Hepatic stellate cell (primary cell): Measurements from ENCODE around the gene RELL1.

Source experiments
- DNase-seq: peaks from one replicate; pipeline ENCODE4 v3.0.0; 2011; ENCODE audit warnings: low spot score

Gene RELL1

GRCh38 chr4:37597034-37597433 is 89.1 kb downstream of the RELL1 start:
- no peak for DNase-seq

GRCh38 chr4:37595875-37596680 is 90.1 kb downstream of the RELL1 start:
- no peak for DNase-seq

- no peak for DNase-seq
Measured at GRCh38 chr4:37594099-37594498, 92.1 kb downstream of the RELL1 start.

- DNase-seq: no peak
Measured at GRCh38 chr4:37591349-37591748, 94.8 kb downstream of the RELL1 start.

- no peak for DNase-seq
Measured at GRCh38 chr4:37590016-37590415, 96.2 kb downstream of the RELL1 start.

- DNase-seq: no peak
Measured at GRCh38 chr4:37588150-37588549, 98.0 kb downstream of the RELL1 start.

- no peak for DNase-seq
Measured at GRCh38 chr4:37586194-37586593, 100.0 kb downstream of the RELL1 start.

- DNase-seq: no peak
Measured at GRCh38 chr4:37584493-37585060, 101.6 kb downstream of the RELL1 start.

- DNase-seq: no peak
Measured at GRCh38 chr4:37584071-37584470, 102.1 kb downstream of the RELL1 start.

GRCh38 chr4:37573566-37573965 is 112.6 kb downstream of the RELL1 start:
- DNase-seq: no peak

GRCh38 chr4:37568489-37568888 is 117.7 kb downstream of the RELL1 start:
- DNase-seq: no peak

GRCh38 chr4:37567836-37568235 is 118.3 kb downstream of the RELL1 start:
- no peak for DNase-seq

GRCh38 chr4:37562592-37562991 is 123.6 kb downstream of the RELL1 start:
- DNase-seq: no peak

GRCh38 chr4:37561803-37562207 is 124.4 kb downstream of the RELL1 start:
- no peak for DNase-seq

GRCh38 chr4:37561196-37561802 is 124.9 kb downstream of the RELL1 start:
- DNase-seq: no peak
